Body of pancreas (tissue), 4 donors: ENCODE measurements around the gene PEDS1.

ENCODE experiments used
- POLR2A ChIP-seq, 3 donors: fragments of 450-650 bp; IDR thresholded peaks; one replicate each; pipeline ENCODE4 v1.6.1; 2016; ENCODE audit warnings: antibody characterized with exemption in 3 of 3, mild to moderate bottlenecking in 2 of 3
- TF ChIP-seq, protein P1 (sequence below), 7 experiments: fragments of 450-650 bp in 4 of 7; fragments of 200-600 bp in 3 of 7; sonication (generic) in 3 of 7; IDR thresholded peaks; one replicate each; pipeline ENCODE4 v1.5.1; 2016 to 2019; ENCODE audit warnings: antibody characterized with exemption in 7 of 7

DNA sequence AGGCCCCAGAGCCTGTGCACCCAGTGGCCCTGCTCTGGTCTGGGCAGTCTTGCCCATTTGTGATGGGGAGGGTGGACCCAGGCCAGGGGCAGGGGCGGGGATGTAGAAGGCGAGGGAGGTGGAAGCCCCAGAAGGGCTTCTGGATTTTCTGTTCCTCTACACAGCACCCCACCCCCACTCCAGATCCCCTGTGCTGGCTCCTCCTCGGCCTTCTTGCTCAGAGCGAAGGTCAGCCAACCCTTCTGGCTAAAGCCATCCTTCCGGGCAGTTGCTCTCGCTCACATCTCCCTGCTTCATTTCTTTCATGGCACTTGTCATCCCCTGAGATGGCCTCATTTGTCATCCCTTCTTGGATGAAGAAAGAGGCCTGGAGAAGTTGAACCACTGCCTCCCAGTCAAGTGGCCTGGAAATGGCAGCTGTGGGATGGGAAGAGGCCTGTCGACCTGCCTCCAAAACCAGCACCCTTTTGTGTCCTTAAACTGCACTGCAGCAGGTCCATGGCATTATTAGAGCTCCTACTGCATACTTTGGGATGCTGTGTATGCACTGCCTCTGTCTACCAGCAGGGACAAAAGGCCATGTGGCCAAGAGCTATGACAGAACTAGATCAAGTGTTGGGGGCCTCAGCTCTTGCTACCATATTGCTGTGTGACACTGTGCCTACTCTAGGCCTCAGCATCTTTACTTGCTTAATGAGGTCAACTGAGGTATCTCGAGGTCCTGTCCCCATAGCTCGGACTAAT, 19.9 kb downstream of the PEDS1 start:
- no peak for TF ChIP-seq POLR2A (IDR thresholded peaks at IDR 0.05)
- TF ChIP-seq, protein P1, sequence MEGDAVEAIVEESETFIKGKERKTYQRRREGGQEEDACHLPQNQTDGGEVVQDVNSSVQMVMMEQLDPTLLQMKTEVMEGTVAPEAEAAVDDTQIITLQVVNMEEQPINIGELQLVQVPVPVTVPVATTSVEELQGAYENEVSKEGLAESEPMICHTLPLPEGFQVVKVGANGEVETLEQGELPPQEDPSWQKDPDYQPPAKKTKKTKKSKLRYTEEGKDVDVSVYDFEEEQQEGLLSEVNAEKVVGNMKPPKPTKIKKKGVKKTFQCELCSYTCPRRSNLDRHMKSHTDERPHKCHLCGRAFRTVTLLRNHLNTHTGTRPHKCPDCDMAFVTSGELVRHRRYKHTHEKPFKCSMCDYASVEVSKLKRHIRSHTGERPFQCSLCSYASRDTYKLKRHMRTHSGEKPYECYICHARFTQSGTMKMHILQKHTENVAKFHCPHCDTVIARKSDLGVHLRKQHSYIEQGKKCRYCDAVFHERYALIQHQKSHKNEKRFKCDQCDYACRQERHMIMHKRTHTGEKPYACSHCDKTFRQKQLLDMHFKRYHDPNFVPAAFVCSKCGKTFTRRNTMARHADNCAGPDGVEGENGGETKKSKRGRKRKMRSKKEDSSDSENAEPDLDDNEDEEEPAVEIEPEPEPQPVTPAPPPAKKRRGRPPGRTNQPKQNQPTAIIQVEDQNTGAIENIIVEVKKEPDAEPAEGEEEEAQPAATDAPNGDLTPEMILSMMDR (IDR thresholded peaks at IDR 0.05), result no peak
